ENCODE data around the gene VANGL2.
A peak's percentile ranks its signal among the peaks of the same experiment; 100 is the strongest.
"Not testable (repeated sequence)": the region's sequence is repeated elsewhere in the genome, so short reads cannot be mapped to it uniquely, and the experiment has no call there.

VANGL2 gene

GRCh38 chr1:160370561-160371345 is 29.6 kb upstream of the VANGL2 start:
- no peak for DNase-seq

GRCh38 chr1:160371346-160371631 is 29.1 kb upstream of the VANGL2 start:
- DNase-seq: no peak

- no peak for DNase-seq
Observed at GRCh38 chr1:160371756-160372155, 28.6 kb upstream of the VANGL2 start.

GRCh38 chr1:160373696-160374095 is 26.7 kb upstream of the VANGL2 start:
- no peak for DNase-seq

- no peak for DNase-seq
Observed at GRCh38 chr1:160374306-160375110, 25.9 kb upstream of the VANGL2 start.

- DNase-seq: no peak
Observed at GRCh38 chr1:160375788-160376524, 24.4 kb upstream of the VANGL2 start.

GRCh38 chr1:160376525-160377131 is 23.7 kb upstream of the VANGL2 start:
- DNase-seq: peak; percentile 29

GRCh38 chr1:160377585-160378206 is 22.7 kb upstream of the VANGL2 start:
- no peak for DNase-seq

- DNase-seq: not testable (repeated sequence)
Observed at GRCh38 chr1:160384812-160385211, 15.6 kb upstream of the VANGL2 start.

- DNase-seq: not testable (repeated sequence)
Observed at GRCh38 chr1:160388406-160388805, 12.0 kb upstream of the VANGL2 start.

- DNase-seq: no peak
Observed at GRCh38 chr1:160394673-160395072, 5.7 kb upstream of the VANGL2 start.

- DNase-seq: no peak
Observed at GRCh38 chr1:160397651-160398050, 2.7 kb upstream of the VANGL2 start.

- no peak for DNase-seq
Observed at GRCh38 chr1:160398823-160399222, 1.5 kb upstream of the VANGL2 start.

GRCh38 chr1:160399544-160400222 is 681 bp upstream of the VANGL2 start:
- DNase-seq: no peak

- DNase-seq: peak; percentile 42
Observed at GRCh38 chr1:160400646-160401486, 502 bp downstream of the VANGL2 start.

GRCh38 chr1:160401487-160401805 is 1.1 kb downstream of the VANGL2 start:
- no peak for DNase-seq

GRCh38 chr1:160402001-160402795 is 1.8 kb downstream of the VANGL2 start:
- no peak for DNase-seq

- no peak for DNase-seq
Observed at GRCh38 chr1:160403244-160403643, 2.9 kb downstream of the VANGL2 start.

- no peak for DNase-seq
Observed at GRCh38 chr1:160404094-160404493, 3.7 kb downstream of the VANGL2 start.

GRCh38 chr1:160405331-160405877 is 5.0 kb downstream of the VANGL2 start:
- no peak for DNase-seq
